GM06990 (cell line): ENCODE data around the gene THSD4.

Experiments used
- DNase-seq: peaks from one replicate; pipeline ENCODE4 v3.0.0-alpha.2; 2011; ENCODE audit not compliant: insufficient read length; ENCODE audit errors: extremely low read depth
- H3K27me3 ChIP-seq: replicated peaks from 2 replicates; pipeline ENCODE4 v1.6.0; 2011; ENCODE audit warnings: low read length; ENCODE audit not compliant: control insufficient read depth, insufficient read depth
- H3K36me3 ChIP-seq: 2 replicates; pipeline ENCODE4 v1.5.1; 2011; ENCODE audit warnings: low read length; ENCODE audit not compliant: control insufficient read depth, insufficient read depth
- H3K4me3 ChIP-seq: replicated peaks from 2 replicates; pipeline ENCODE4 v1.5.1; 2011; ENCODE audit warnings: low read depth, mild to moderate bottlenecking, control low read depth, low read length
- CTCF ChIP-seq: IDR thresholded peaks from 2 replicates; pipeline ENCODE4 v1.5.1; 2011; ENCODE audit warnings: low read length, control low read depth, mild to moderate bottlenecking, inconsistent platforms; ENCODE audit not compliant: insufficient read depth, poor library complexity, severe bottlenecking

Gene THSD4

DNA sequence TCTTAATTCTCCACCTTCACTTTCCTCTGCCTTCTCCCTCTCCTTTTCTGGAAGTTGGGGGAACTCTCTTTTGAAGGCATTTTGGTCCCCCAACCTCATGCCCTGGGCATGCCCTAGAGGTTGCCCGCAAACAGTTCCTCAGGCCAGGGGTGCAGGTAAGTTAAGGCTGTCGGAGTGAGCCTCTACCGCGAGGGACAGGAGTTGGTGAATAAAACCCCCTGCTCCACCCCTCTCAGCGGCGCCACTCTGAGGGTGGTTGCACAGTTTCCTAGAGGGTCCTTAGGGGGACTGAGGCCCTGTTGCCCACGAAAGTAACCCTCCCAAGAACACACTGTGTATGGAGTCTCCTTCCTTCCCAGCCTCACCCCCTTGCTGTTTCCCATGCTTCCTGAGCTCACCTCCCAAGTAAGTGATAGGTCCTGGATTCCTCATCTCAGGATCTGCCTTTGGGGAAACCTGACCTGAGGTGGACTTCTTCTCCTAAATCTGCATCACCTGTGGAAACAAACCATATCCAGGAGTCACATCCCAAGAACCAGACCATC, 23.1 kb upstream of the THSD4 start:
- DNase-seq, result no peak

DNA sequence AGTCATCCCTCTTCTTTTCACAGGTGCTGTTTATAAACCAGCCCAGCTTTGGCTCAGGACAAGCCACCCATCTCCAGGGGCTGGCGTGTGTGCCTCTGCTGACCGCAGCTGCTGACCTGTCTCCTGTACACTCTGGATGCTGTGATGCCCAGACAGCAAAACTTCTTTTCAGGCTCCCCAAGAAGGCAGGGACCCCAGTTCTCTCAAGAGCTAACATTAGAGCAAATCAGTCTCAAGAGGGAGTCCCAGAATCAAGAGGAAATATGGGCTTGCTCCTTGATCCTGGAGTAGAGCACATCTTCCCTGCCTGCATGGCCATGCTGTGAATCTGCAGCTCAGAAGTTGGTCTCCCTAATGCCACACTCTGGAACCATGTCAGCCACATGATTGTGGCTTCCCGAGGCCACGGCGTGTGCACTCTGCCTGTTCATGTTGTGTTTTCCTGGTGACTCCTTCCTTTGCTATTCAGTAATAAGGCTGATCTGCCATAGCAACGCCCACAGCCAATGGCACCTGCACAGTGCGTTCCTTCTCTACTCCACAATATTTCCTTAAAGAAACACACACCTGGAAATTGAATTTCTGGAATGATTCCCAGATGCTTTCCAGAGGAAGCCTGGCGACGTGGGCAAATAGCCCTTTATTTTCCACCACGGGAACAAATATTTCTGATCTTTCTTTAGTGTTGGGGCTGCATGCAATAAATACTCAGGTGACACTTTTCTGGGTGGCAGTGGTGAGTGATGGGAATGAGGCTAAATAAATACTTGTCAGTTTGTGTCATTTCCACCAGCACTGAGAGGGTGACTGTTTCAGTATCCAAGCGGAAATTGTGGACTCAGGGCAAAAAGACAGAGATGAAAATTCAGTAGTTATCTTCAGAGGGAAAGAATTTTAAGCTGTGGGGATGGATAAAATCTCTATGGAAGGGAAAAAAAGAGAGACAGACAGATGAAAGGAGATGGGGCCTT, 21.9 kb upstream of the THSD4 start:
- TF ChIP-seq CTCF, result no peak
- H3K36me3 ChIP-seq, result no peaks in the 10 kb centered on the region
- no peak for DNase-seq
- no peak overlapping the region for H3K4me3 ChIP-seq
- no peaks in the 10 kb centered on the region for H3K27me3 ChIP-seq

More for the DNA sequence above, 23.1 kb upstream of the THSD4 start:
- no peaks in the 10 kb centered on the region for H3K27me3 ChIP-seq
- TF ChIP-seq CTCF, result no peak
- H3K4me3 ChIP-seq, result no peak overlapping the region
- no peaks in the 10 kb centered on the region for H3K36me3 ChIP-seq

- no peak for DNase-seq
- no peak overlapping the region for H3K4me3 ChIP-seq
- TF ChIP-seq CTCF, result no peak
Measured at GRCh38 chr15:71094137-71094536, 21.1 kb upstream of the THSD4 start.

GRCh38 chr15:71096676-71097075, 18.6 kb upstream of the THSD4 start:
- Histone ChIP-seq H3K27me3 (no peaks in the 10 kb centered on the region), H3K36me3 (no peaks in the 10 kb centered on the region), H3K4me3 (no peak overlapping the region)
- DNase-seq, result no peak
- TF ChIP-seq CTCF, result no peak

More at GRCh38 chr15:71094137-71094536, 21.1 kb upstream of the THSD4 start:
- Histone ChIP-seq H3K27me3 (no peaks in the 10 kb centered on the region), H3K36me3 (no peaks in the 10 kb centered on the region)

GRCh38 chr15:71097890-71098289, 17.4 kb upstream of the THSD4 start:
- Histone ChIP-seq H3K36me3 (no peaks in the 10 kb centered on the region), H3K27me3 (no peaks in the 10 kb centered on the region), H3K4me3 (no peak overlapping the region)
- no peak for DNase-seq
- TF ChIP-seq CTCF, result no peak
